GM23248 (cell line): ENCODE data around the gene COL27A1.

Source experiments
- EZH2 ChIP-seq: fragments of 200-600 bp; sonication (generic); IDR thresholded peaks from 2 replicates; pipeline ENCODE4 v1.6.1; 2018; ENCODE audit warnings: antibody characterized with exemption, mild to moderate bottlenecking; ENCODE audit not compliant: insufficient read depth, poor library complexity, severe bottlenecking
- EZH2phosphoT487 ChIP-seq: fragments of 200-600 bp; sonication (generic); IDR thresholded peaks from 2 replicates; pipeline ENCODE4 v1.6.1; 2018; ENCODE audit warnings: antibody characterized with exemption, moderate library complexity, mild to moderate bottlenecking, low read depth; ENCODE audit not compliant: insufficient read depth

DNA sequence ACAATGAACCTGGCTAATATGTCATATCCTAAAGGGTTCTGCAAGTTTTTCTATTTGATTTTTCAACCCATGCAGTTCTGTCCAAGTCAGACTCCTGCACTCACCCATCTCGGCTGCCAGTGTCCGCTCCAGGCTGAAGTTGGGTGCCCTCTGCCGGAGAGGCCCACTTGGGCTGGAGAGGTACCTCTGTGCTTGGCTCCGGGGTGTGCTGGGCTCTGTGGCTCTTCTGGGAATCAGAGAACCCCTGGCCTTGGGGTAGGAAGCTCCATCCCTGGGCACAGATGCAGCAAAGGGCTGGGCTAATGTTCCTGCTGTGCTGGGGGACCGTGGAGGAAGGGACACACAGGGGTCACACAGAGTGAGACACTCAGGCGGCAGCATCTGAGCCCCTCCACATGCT is 200.5 kb downstream of the COL27A1 start:
- TF ChIP-seq EZH2phosphoT487, result no peak
- TF ChIP-seq EZH2, result no peak
